ENCODE results near the gene PDE12. TPM values are rescaled to one million over a fixed set of nuclear protein-coding genes. Genes with fewer than 3 reads are reported as not detected.
"Not testable (repeated sequence)": the region's sequence is repeated elsewhere in the genome, so short reads cannot be mapped to it uniquely, and the experiment has no call there.

PDE12 gene
- total RNA-seq, 1 donor from 2014 or later, result 15.4 TPM

- H3K4me3 Mint-ChIP-seq (ENCODE audit: low read depth), result no peak overlapping the region
- no peak overlapping the region for H3K27ac Mint-ChIP-seq
- no peaks in the 10 kb centered on the region for H3K4me1 Mint-ChIP-seq (ENCODE audit: low read depth)
- DNase-seq (ENCODE audit: low spot score, unreplicated experiment), result no peak
- no peak for TF ChIP-seq CTCF (IDR thresholded peaks at IDR 0.05; ENCODE audit: unreplicated experiment)
- H3K36me3 Mint-ChIP-seq (ENCODE audit: insufficient read depth), result peaks cover 19% of the 10 kb centered on the region
- H3K27me3 Mint-ChIP-seq, result no peaks in the 10 kb centered on the region
- peaks cover 21% of the 10 kb centered on the region for H3K9me3 Mint-ChIP-seq (ENCODE audit: low read depth)
Measured at GRCh38 chr3:57605683-57606082, 49.6 kb downstream of the PDE12 start.

- not testable (repeated sequence) for H3K27ac Mint-ChIP-seq; H3K4me3 Mint-ChIP-seq (ENCODE audit: low read depth); H3K4me1 Mint-ChIP-seq (ENCODE audit: low read depth); DNase-seq (ENCODE audit: low spot score, unreplicated experiment); H3K27me3 Mint-ChIP-seq
- H3K36me3 Mint-ChIP-seq (ENCODE audit: insufficient read depth), result peaks cover 27% of the 10 kb centered on the region
- H3K9me3 Mint-ChIP-seq (ENCODE audit: low read depth), result peaks cover 12% of the 10 kb centered on the region
Measured at GRCh38 chr3:57611870-57612269, 55.8 kb downstream of the PDE12 start.

- Mint-ChIP-seq H3K27me3 (no peaks in the 10 kb centered on the region), H3K9me3 (ENCODE audit: low read depth) (no peaks in the 10 kb centered on the region), H3K4me1 (ENCODE audit: low read depth) (no peaks in the 10 kb centered on the region), H3K36me3 (ENCODE audit: insufficient read depth) (peaks cover 15% of the 10 kb centered on the region), H3K27ac (no peak overlapping the region), H3K4me3 (ENCODE audit: low read depth) (no peak overlapping the region)
- no peak for DNase-seq (ENCODE audit: low spot score, unreplicated experiment)
- no peak for TF ChIP-seq CTCF (IDR thresholded peaks at IDR 0.05; ENCODE audit: unreplicated experiment)
Measured at GRCh38 chr3:57616233-57616632, 60.2 kb downstream of the PDE12 start.

Other genes starting within 250 kb of the PDE12 start
- 1.1 and 1.2 TPM in 2 replicates for gene DNAH12, start 11.9 kb upstream of the PDE12 start, total RNA-seq
- 133 and 134 TPM in 2 replicates for gene ARF4, start 41.1 kb downstream of the PDE12 start, total RNA-seq
- 29.1 and 31.9 TPM in 2 replicates for gene DENND6A, start 136.8 kb downstream of the PDE12 start, total RNA-seq
- 64.7 and 65.8 TPM in 2 replicates for gene SLMAP, start 200.0 kb downstream of the PDE12 start, total RNA-seq

Measured in progenitor cell of endocrine pancreas (in vitro differentiated cells).